Bronchial epithelial cell (primary cell): ENCODE measurements around the gene PANK1. TPM values are rescaled to one million over a fixed set of nuclear protein-coding genes. Genes with fewer than 3 reads are reported as not detected.

Experiments
- DNase-seq: peaks from one replicate; pipeline ENCODE4 v3.0.0-alpha.2; 2010; ENCODE audit warnings: low read depth
- FAIRE-seq: peaks from 2 replicates; lab custom pipeline; 2011; peaks lifted over from hg19 to GRCh38; lab: Jason Lieb, UNC
- H3K27me3 ChIP-seq: 2 replicates; pipeline ENCODE4 v1.5.1; 2011; ENCODE audit warnings: low read length; ENCODE audit not compliant: control insufficient read depth, insufficient read depth
- H3K36me3 ChIP-seq: 2 replicates; pipeline ENCODE4 v1.5.1; 2011; ENCODE audit warnings: low read length; ENCODE audit not compliant: control insufficient read depth, insufficient read depth
- H3K4me3 ChIP-seq: 2 replicates; pipeline ENCODE4 v1.5.1; 2011; ENCODE audit warnings: mild to moderate bottlenecking, low read depth, low read length, control low read depth
- total RNA-seq: library from RNA; depleted of rRNA; stranded (reverse); fragments of >200 nt; gene quantifications from 2 replicates; pipeline ENCODE4 v1.2.1, GENCODE V29; 2014
- TF ChIP-seq, protein P1 (sequence below): IDR thresholded peaks from 2 replicates; pipeline ENCODE4 v1.5.1; 2011; ENCODE audit warnings: mild to moderate bottlenecking, moderate library complexity, low read length, control low read depth, inconsistent platforms; ENCODE audit not compliant: insufficient read depth, severe bottlenecking

The PANK1 gene
- total RNA-seq, 1 donor from 2014 or later: 8.4 TPM

DNA sequence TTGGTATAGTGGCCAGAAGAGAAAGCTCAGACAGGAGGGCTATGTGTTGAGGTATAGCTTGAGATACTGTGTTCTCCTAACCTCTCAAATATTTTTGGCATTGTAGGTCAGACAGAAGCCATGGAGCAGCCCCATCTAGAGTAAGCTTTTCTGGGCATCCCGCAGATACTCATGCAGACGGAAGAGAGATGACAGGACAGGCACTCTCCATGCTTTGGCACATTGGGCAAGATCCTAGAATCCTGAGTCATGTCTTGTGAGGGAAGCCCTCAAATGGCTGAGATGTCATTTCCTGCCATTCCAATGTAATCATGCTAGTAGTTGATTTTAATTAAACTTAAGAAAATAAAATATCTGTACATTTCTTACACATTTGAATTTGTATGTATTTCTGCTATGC is 39.6 kb upstream of the PANK1 start:
- peak; percentile 68 for DNase-seq
- Histone ChIP-seq H3K27me3 (no peaks in the 10 kb centered on the region), H3K36me3 (no peaks in the 10 kb centered on the region), H3K4me3 (no peak overlapping the region)
- TF ChIP-seq, protein P1, sequence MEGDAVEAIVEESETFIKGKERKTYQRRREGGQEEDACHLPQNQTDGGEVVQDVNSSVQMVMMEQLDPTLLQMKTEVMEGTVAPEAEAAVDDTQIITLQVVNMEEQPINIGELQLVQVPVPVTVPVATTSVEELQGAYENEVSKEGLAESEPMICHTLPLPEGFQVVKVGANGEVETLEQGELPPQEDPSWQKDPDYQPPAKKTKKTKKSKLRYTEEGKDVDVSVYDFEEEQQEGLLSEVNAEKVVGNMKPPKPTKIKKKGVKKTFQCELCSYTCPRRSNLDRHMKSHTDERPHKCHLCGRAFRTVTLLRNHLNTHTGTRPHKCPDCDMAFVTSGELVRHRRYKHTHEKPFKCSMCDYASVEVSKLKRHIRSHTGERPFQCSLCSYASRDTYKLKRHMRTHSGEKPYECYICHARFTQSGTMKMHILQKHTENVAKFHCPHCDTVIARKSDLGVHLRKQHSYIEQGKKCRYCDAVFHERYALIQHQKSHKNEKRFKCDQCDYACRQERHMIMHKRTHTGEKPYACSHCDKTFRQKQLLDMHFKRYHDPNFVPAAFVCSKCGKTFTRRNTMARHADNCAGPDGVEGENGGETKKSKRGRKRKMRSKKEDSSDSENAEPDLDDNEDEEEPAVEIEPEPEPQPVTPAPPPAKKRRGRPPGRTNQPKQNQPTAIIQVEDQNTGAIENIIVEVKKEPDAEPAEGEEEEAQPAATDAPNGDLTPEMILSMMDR: no peak
- FAIRE-seq: no peak

DNA sequence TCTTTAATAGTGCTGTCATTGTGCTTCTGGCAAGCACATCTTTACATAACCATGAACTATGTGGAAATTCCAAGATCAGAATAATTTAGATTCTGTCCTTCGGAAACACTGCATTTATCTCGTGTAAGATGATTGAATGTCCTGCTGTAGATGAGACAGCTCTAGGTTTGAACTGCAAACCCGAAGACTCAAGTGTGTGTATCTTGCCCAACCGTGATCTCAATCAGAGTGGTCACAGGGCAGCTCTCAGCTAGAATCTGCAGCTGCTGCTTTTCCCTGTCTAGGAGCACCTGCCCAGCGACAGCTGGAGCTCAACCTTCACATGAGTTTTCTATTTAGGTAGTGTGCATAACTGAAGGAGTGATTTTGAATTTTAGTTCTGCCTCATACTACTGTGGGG is 38.8 kb upstream of the PANK1 start:
- no peak for DNase-seq
- FAIRE-seq: no peak
- no peaks in the 10 kb centered on the region for H3K27me3 ChIP-seq
- no peaks in the 10 kb centered on the region for H3K36me3 ChIP-seq
- H3K4me3 ChIP-seq: no peak overlapping the region
- TF ChIP-seq, protein P1: no peak

DNA sequence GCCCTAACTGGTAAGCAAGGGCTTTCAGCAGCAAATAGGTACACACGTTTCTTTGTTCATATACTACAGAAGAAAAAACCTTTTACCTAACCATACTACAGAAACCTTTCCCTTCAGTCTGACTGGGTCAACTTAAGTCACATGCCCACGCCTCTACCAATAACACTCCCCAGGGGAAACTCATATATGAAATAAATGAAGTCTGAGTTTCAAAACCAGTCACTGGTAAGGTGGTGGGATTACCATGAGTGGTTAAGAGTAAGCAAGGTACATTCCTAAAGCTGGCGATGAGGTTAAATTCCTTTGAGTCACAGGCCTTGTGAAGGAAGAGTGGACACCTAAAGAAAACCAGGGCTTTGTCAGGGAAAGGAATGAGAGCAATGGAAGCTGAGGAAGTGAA is 34.9 kb upstream of the PANK1 start:
- Histone ChIP-seq H3K27me3 (no peaks in the 10 kb centered on the region), H3K4me3 (no peak overlapping the region), H3K36me3 (no peaks in the 10 kb centered on the region)
- TF ChIP-seq, protein P1: no peak
- DNase-seq (no peak), FAIRE-seq (no peak)

DNA sequence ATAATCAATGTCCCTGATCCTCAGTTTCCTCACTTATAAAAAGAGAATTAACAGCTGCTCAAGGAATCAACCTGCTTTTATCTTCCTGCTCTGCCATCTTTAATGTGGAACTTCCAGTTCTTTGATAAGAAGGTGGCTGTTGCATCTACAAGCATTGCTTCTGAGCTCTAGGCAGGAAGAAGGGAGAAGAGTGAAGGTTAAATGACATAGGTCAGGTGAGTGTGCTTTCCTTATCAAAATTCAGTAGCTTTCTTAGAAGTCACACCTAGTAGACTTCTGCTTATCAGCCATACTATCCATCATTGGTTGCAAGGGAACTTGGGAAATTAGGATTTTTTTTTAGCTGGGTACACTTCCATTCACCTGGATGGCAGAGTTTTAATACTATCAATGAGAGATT is 32.3 kb upstream of the PANK1 start:
- TF ChIP-seq, protein P1: no peak
- no peak for DNase-seq
- FAIRE-seq: no peak
- no peaks in the 10 kb centered on the region for H3K36me3 ChIP-seq
- H3K4me3 ChIP-seq: no peak overlapping the region
- no peaks in the 10 kb centered on the region for H3K27me3 ChIP-seq

DNA sequence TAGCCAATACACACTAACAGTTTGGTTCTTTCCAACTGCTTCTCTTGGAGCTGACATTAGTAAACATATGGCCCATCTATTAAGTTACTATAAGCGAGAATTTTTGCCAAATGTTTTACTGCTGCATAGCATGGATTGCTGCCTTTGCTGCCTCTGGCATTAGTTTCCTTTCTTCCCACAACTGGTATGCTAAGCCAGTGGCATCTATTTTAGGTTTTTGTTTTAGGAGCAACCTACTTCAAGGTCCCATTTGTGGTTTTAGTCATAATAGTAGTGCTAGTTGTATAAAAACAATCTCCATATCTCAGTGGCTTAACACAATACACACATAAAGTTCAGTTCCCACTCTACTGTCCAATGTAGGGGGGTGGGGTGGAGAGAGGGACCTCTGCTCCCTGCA is 25.9 kb upstream of the PANK1 start:
- TF ChIP-seq, protein P1: no peak
- H3K36me3 ChIP-seq: no peaks in the 10 kb centered on the region
- no peaks in the 10 kb centered on the region for H3K27me3 ChIP-seq
- H3K4me3 ChIP-seq: no peak overlapping the region
- DNase-seq (no peak), FAIRE-seq (no peak)

DNA sequence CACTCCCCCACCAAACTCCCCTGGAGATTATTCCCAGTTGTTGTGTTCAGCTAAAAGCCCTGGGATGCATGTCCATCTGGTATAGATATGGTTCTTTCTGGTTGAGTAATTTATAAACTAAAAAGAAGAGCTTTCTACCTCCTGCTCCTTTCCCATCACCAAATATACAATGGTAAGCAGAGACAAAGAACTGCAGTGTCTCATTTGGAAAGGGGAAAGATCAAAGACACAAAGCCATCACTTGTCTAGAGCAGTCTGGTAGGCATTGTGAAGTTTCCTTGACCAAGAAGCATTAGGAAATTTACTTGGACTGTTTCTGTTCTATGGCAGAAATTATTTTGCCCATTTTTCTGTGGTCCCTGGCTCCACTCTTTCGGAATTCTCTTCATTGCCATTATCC is 24.9 kb upstream of the PANK1 start:
- TF ChIP-seq, protein P1: no peak
- FAIRE-seq (no peak), DNase-seq (no peak)
- no peaks in the 10 kb centered on the region for H3K36me3 ChIP-seq
- no peaks in the 10 kb centered on the region for H3K27me3 ChIP-seq
- H3K4me3 ChIP-seq: no peak overlapping the region
